Stomach (tissue), 9 donors: ENCODE measurements around the gene BIN1. TPM values are rescaled to one million over a fixed set of nuclear protein-coding genes. Genes with fewer than 3 reads are reported as not detected.

Experiments used
- DNase-seq, 2 donors: peaks; one replicate each; pipeline versions ENCODE4 v3.0.0 to v3.0.0-alpha.2; 2013 to 2019
- H3K27ac ChIP-seq, 5 donors: fragments of 200-600 bp in 4 of 5; sonication (generic) in 4 of 5; one replicate each; pipeline ENCODE4 v1.5.1; 2013 to 2019; ENCODE audit warnings: mild to moderate bottlenecking in 1 of 5, moderate library complexity in 1 of 5
- H3K27me3 ChIP-seq, 3 donors: fragments of 200-600 bp; sonication (generic); one replicate each; pipeline ENCODE4 v1.5.1; 2017 to 2019; ENCODE audit warnings: mixed run types in 1 of 3
- H3K36me3 ChIP-seq, 4 donors: fragments of 200-600 bp; sonication (generic); 1 replicate in 3 of 4; 2 replicates in 1 of 4; pipeline ENCODE4 v1.5.1; 2016 to 2019
- H3K4me1 ChIP-seq, 4 donors: fragments of 200-600 bp; sonication (generic); one replicate each; pipeline ENCODE4 v1.5.1; 2016 to 2019
- H3K4me3 ChIP-seq, 4 donors: fragments of 200-600 bp; sonication (generic) in 3 of 4; one replicate each; pipeline ENCODE4 v1.5.1; 2016 to 2019; ENCODE audit warnings: mild to moderate bottlenecking in 1 of 4
- H3K9me3 ChIP-seq, 4 donors: fragments of 200-600 bp; sonication (generic); one replicate each; pipeline ENCODE4 v1.5.1; 2016 to 2019
- EP300 ChIP-seq: sonication (generic); formaldehyde crosslinking; IDR thresholded peaks from one replicate; pipeline ENCODE4 v1.6.1; 2017; ENCODE audit warnings: antibody characterized with exemption
- POLR2A ChIP-seq, 4 donors: fragments of 450-650 bp; IDR thresholded peaks; one replicate each; pipeline ENCODE4 v1.6.1; 2016; ENCODE audit warnings: antibody characterized with exemption in 4 of 4, control low read depth in 2 of 4, mild to moderate bottlenecking in 1 of 4, moderate library complexity in 1 of 4
- POLR2AphosphoS5 ChIP-seq, 3 donors: sonication (generic); formaldehyde crosslinking; IDR thresholded peaks; one replicate each; pipeline ENCODE4 v1.6.1; 2016; ENCODE audit warnings: antibody characterized with exemption in 3 of 3
- WGBS, 5 donors: extraction: QIAGEN DNeasy Blood & Tissue Kit in 3 of 5; methylation state at CpG; one replicate each; pipeline versions ENCODE4 v1.1.5 to v1.1.7; 2013 to 2018; 5-methylcytosine and 5-hydroxymethylcytosine counted together
- intact Hi-C: fragments of 100-400 bp; cut with DNase I; formaldehyde crosslinking; loops from one replicate; pipeline ENCODE4 v1.15.1; 2023; ENCODE audit warnings: low total_unique reads
- polyA plus RNA-seq, 3 donors: library from polyadenylated mRNA; stranded (reverse); fragments of 200-250 nt; gene quantifications; one replicate each; pipeline ENCODE4 v1.2.3, GENCODE V29; 2013
- total RNA-seq, 5 donors: library from RNA; depleted of rRNA; stranded (reverse); fragments of >200 nt; gene quantifications; one replicate each; pipeline versions ENCODE4 v1.1.0 to v1.2.3, GENCODE V29; 2014 to 2016
- TF ChIP-seq, protein P1 (sequence below), 7 experiments: fragments of 450-650 bp in 4 of 7; fragments of 200-600 bp in 3 of 7; sonication (generic) in 3 of 7; IDR thresholded peaks; one replicate each; pipeline ENCODE4 v1.5.1; 2016 to 2019; ENCODE audit warnings: antibody characterized with exemption in 7 of 7, control low read depth in 2 of 7, mild to moderate bottlenecking in 1 of 7
- donor health status: healthy with polysubstance abuse.
- donor health status: Bipolar disorder and iron deficiency.
- donor health status: healthy.

The BIN1 gene
- total and polyA plus RNA-seq, 8 donors, result 39.1 to 175 (median 47.8) TPM

- 57 to 79% (median 71%) methylated on average over 3 of the region's 3 CpGs for WGBS, 5 donors
- Histone ChIP-seq H3K4me1 (peaks cover 0 to 14% (median 4%) of the 10 kb centered on the region in 4 donors), H3K36me3 (peaks cover 6 to 41% (median 29%) of the 10 kb centered on the region in 4 donors), H3K9me3 (no peaks in the 10 kb centered on the region), H3K27me3 (no peaks in the 10 kb centered on the region), H3K27ac (no peak overlapping the region), H3K4me3 (no peak overlapping the region)
- DNase-seq, result peak; percentile 22 to 24
- intact Hi-C loops, result no loop called here
- TF ChIP-seq POLR2A (IDR thresholded peaks at IDR 0.05) (no peak), EP300 (no peak), POLR2AphosphoS5 (IDR thresholded peaks at IDR 0.05) (no peak)
- TF ChIP-seq, protein P1, sequence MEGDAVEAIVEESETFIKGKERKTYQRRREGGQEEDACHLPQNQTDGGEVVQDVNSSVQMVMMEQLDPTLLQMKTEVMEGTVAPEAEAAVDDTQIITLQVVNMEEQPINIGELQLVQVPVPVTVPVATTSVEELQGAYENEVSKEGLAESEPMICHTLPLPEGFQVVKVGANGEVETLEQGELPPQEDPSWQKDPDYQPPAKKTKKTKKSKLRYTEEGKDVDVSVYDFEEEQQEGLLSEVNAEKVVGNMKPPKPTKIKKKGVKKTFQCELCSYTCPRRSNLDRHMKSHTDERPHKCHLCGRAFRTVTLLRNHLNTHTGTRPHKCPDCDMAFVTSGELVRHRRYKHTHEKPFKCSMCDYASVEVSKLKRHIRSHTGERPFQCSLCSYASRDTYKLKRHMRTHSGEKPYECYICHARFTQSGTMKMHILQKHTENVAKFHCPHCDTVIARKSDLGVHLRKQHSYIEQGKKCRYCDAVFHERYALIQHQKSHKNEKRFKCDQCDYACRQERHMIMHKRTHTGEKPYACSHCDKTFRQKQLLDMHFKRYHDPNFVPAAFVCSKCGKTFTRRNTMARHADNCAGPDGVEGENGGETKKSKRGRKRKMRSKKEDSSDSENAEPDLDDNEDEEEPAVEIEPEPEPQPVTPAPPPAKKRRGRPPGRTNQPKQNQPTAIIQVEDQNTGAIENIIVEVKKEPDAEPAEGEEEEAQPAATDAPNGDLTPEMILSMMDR (IDR thresholded peaks at IDR 0.05), result no peak
These were observed 60.4 kb downstream of the BIN1 start for GRCh38 chr2:127046579-127046978.

GRCh38 chr2:127045792-127046501, 61.0 kb downstream of the BIN1 start:
- intact Hi-C loops, result no loop called here

DNA sequence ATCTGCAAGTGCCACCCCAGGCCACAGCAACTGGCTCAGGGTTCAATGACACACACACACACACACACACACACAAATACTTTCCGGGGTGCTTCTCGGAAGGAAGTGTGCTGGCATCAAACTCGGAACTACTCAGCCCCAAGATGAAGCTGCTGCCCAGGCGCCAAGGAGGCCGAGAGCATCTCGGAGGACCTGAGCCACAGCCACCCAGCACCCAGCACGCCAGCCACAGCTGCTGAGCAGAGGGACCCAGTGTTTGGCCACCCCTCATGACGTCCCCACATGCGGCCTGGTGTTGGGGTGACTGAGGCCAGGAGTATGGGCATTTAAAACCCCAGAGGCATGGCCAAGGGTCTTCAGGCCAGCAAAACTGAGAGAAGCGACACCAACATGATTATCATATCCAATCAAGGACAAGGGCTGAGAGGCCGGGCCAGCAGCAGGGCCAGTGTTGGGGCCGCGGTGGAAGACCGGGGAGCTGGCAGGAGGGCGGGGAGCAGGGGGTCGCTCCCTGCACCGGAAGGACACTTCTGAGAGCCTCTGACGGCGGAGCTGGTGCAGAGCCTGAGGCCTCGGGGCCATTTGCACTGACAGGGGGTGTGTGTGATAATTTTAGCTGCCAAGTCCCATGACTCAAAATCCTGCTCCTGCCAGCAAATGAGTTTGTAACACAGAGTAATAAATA, 61.8 kb downstream of the BIN1 start:
- H3K27ac ChIP-seq, result no peak overlapping the region
- peaks cover 0 to 10% (median 2%) of the 10 kb centered on the region in 4 donors for H3K4me1 ChIP-seq
- no peak overlapping the region for H3K4me3 ChIP-seq
- H3K9me3 ChIP-seq, result no peaks in the 10 kb centered on the region
- DNase-seq, result peak; percentile 21 to 35
- WGBS, 5 donors, result 81 to 90% (median 86%) methylated on average over 20 of the region's 20 CpGs
- intact Hi-C loops, result no loop called here
- no peaks in the 10 kb centered on the region for H3K27me3 ChIP-seq
- TF ChIP-seq POLR2AphosphoS5 (IDR thresholded peaks at IDR 0.05) (no peak), EP300 (no peak)
- TF ChIP-seq, protein P1 (IDR thresholded peaks at IDR 0.05), result no peak
- peaks cover 6 to 30% (median 23%) of the 10 kb centered on the region in 4 donors for H3K36me3 ChIP-seq

More at GRCh38 chr2:127045792-127046501, 61.0 kb downstream of the BIN1 start:
- TF ChIP-seq POLR2A (IDR thresholded peaks at IDR 0.05), result no peak
- no peak for TF ChIP-seq POLR2AphosphoS5 (IDR thresholded peaks at IDR 0.05)
- no peak for TF ChIP-seq EP300
- TF ChIP-seq, protein P1 (IDR thresholded peaks at IDR 0.05), result no peak
- peaks cover 0 to 14% (median 4%) of the 10 kb centered on the region in 4 donors for H3K4me1 ChIP-seq
- H3K9me3 ChIP-seq, result no peaks in the 10 kb centered on the region
- no peaks in the 10 kb centered on the region for H3K27me3 ChIP-seq
- no peak overlapping the region for H3K4me3 ChIP-seq
- peak; percentile 23 for DNase-seq
- H3K27ac ChIP-seq, result no peak overlapping the region
- 66 to 73% (median 71%) methylated on average over 19 to 20 of the region's 20 CpGs for WGBS, 5 donors
- peaks cover 6 to 36% (median 28%) of the 10 kb centered on the region in 4 donors for H3K36me3 ChIP-seq

DNA sequence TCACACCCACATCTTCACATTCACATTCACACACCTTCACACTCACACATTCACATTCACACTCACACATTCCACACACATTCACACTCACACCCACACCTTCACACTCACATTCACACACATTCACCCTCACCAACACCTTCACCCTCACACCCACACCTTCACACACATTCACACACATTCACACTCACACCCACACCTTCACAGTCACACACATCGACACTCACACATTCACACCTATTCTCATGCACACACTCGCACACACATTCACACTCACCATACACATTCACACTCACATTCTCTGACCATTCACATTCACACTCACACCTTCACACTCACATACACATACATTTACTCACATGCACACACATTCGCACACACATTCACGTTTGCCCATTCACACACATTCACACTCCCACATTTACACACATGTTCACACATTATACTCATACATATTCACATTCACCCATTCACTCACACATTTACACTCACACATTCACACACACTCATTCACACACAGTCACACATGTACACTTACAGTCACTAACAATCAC, 62.7 kb downstream of the BIN1 start:
- peaks cover 0 to 6% (median 0%) of the 10 kb centered on the region in 4 donors for H3K4me1 ChIP-seq
- no peaks in the 10 kb centered on the region for H3K9me3 ChIP-seq
- TF ChIP-seq EP300, result no peak
- TF ChIP-seq, protein P1 (IDR thresholded peaks at IDR 0.05), result no peak
- TF ChIP-seq POLR2AphosphoS5 (IDR thresholded peaks at IDR 0.05), result no peak
- no peak for TF ChIP-seq POLR2A (IDR thresholded peaks at IDR 0.05)
- peaks cover 6 to 25% (median 19%) of the 10 kb centered on the region in 4 donors for H3K36me3 ChIP-seq
- no peak for DNase-seq
- no peak overlapping the region for H3K27ac ChIP-seq
- intact Hi-C loops, result no loop called here
- H3K27me3 ChIP-seq, result no peaks in the 10 kb centered on the region
- no peak overlapping the region for H3K4me3 ChIP-seq
- 93 to 97% (median 95%) methylated on average over 4 of the region's 4 CpGs for WGBS, 5 donors
